ENCODE data around the gene SPRR3. TPM values are rescaled to one million over a fixed set of nuclear protein-coding genes. Genes with fewer than 3 reads are reported as not detected.

SPRR3 gene
- total RNA-seq, 1 donor from 2014 or later: not detected

GRCh38 chr1:153028766-153029165, 27.2 kb downstream of the SPRR3 start:
- Mint-ChIP-seq H3K27ac (ENCODE audit: unreplicated experiment) (no peak overlapping the region), H3K36me3 (ENCODE audit: unreplicated experiment) (no peaks in the 10 kb centered on the region), H3K4me3 (ENCODE audit: unreplicated experiment) (no peak overlapping the region), H3K4me1 (ENCODE audit: unreplicated experiment) (no peaks in the 10 kb centered on the region), H3K9me3 (ENCODE audit: unreplicated experiment) (peaks cover 8% of the 10 kb centered on the region), H3K27me3 (ENCODE audit: unreplicated experiment) (no peaks in the 10 kb centered on the region)
- no peak for TF ChIP-seq CTCF (IDR thresholded peaks at IDR 0.05)
- DNase-seq (ENCODE audit: extremely low spot score, unreplicated experiment): no peak

GRCh38 chr1:153030895-153031294, 29.3 kb downstream of the SPRR3 start, which contains the start of gene SPRR1B:
TSS of gene SPRR1B (plus strand) at chr1:153031203. CDS start at chr1:153032346, 1,143 bp downstream.
- H3K27me3 Mint-ChIP-seq (ENCODE audit: unreplicated experiment): no peaks in the 10 kb centered on the region
- no peak within 1 kb of the TSS for H3K4me3 Mint-ChIP-seq (ENCODE audit: unreplicated experiment)
- H3K36me3 Mint-ChIP-seq (ENCODE audit: unreplicated experiment): no peaks in the 10 kb centered on the region
- H3K4me1 Mint-ChIP-seq (ENCODE audit: unreplicated experiment): no peaks in the 10 kb centered on the region
- H3K9me3 Mint-ChIP-seq (ENCODE audit: unreplicated experiment): peaks cover 8% of the 10 kb centered on the region
- no peak for DNase-seq (ENCODE audit: extremely low spot score, unreplicated experiment)
- no peak for TF ChIP-seq CTCF (IDR thresholded peaks at IDR 0.05)
- no peak within 1 kb of the TSS for H3K27ac Mint-ChIP-seq (ENCODE audit: unreplicated experiment)

GRCh38 chr1:153032073-153032472, 30.5 kb downstream of the SPRR3 start:
- Mint-ChIP-seq H3K27ac (ENCODE audit: unreplicated experiment) (no peak overlapping the region), H3K36me3 (ENCODE audit: unreplicated experiment) (no peaks in the 10 kb centered on the region), H3K27me3 (ENCODE audit: unreplicated experiment) (no peaks in the 10 kb centered on the region), H3K9me3 (ENCODE audit: unreplicated experiment) (peaks cover 8% of the 10 kb centered on the region), H3K4me3 (ENCODE audit: unreplicated experiment) (no peak overlapping the region), H3K4me1 (ENCODE audit: unreplicated experiment) (no peaks in the 10 kb centered on the region)
- TF ChIP-seq CTCF (IDR thresholded peaks at IDR 0.05): no peak
- no peak for DNase-seq (ENCODE audit: extremely low spot score, unreplicated experiment)

- H3K36me3 Mint-ChIP-seq (ENCODE audit: unreplicated experiment): no peaks in the 10 kb centered on the region
- peaks cover 8% of the 10 kb centered on the region for H3K9me3 Mint-ChIP-seq (ENCODE audit: unreplicated experiment)
- no peaks in the 10 kb centered on the region for H3K4me1 Mint-ChIP-seq (ENCODE audit: unreplicated experiment)
- DNase-seq (ENCODE audit: extremely low spot score, unreplicated experiment): no peak
- TF ChIP-seq CTCF (IDR thresholded peaks at IDR 0.05): no peak
- no peaks in the 10 kb centered on the region for H3K27me3 Mint-ChIP-seq (ENCODE audit: unreplicated experiment)
- no peak overlapping the region for H3K4me3 Mint-ChIP-seq (ENCODE audit: unreplicated experiment)
- H3K27ac Mint-ChIP-seq (ENCODE audit: unreplicated experiment): no peak overlapping the region
Observed at GRCh38 chr1:153032677-153033308, 31.2 kb downstream of the SPRR3 start.

- DNase-seq (ENCODE audit: extremely low spot score, unreplicated experiment): no peak
- H3K27me3 Mint-ChIP-seq (ENCODE audit: unreplicated experiment): no peaks in the 10 kb centered on the region
- no peak overlapping the region for H3K27ac Mint-ChIP-seq (ENCODE audit: unreplicated experiment)
- no peak for TF ChIP-seq CTCF (IDR thresholded peaks at IDR 0.05)
- H3K4me3 Mint-ChIP-seq (ENCODE audit: unreplicated experiment): no peak overlapping the region
- H3K9me3 Mint-ChIP-seq (ENCODE audit: unreplicated experiment): no peaks in the 10 kb centered on the region
- H3K36me3 Mint-ChIP-seq (ENCODE audit: unreplicated experiment): no peaks in the 10 kb centered on the region
- H3K4me1 Mint-ChIP-seq (ENCODE audit: unreplicated experiment): no peaks in the 10 kb centered on the region
Observed at GRCh38 chr1:153035211-153035610, 33.7 kb downstream of the SPRR3 start.
